Tibial artery (tissue), 4 donors: ENCODE data around the gene ABCC9.

ENCODE experiments used
- DNase-seq, 2 donors: peaks; one replicate each; pipeline ENCODE4 v3.0.0-alpha.2; 2019
- H3K27ac ChIP-seq, 2 donors: fragments of 200-600 bp; sonication (generic) in 1 of 2; 1 replicate in 1 of 2; 2 replicates in 1 of 2; pipeline ENCODE4 v1.5.1; 2018 to 2019; ENCODE audit warnings: mild to moderate bottlenecking in 1 of 2
- H3K27me3 ChIP-seq, 2 donors: fragments of 200-600 bp; sonication (generic) in 1 of 2; one replicate each; pipeline versions ENCODE4 v1.5.1 to v1.6.0; 2016 to 2019
- H3K36me3 ChIP-seq, 3 donors: fragments of 200-600 bp; sonication (generic) in 2 of 3; one replicate each; pipeline ENCODE4 v1.5.1; 2016 to 2019; ENCODE audit warnings: mild to moderate bottlenecking in 2 of 3
- H3K4me1 ChIP-seq, 4 donors: fragments of 200-600 bp; sonication (generic) in 2 of 4; 1 replicate in 3 of 4; 2 replicates in 1 of 4; pipeline ENCODE4 v1.5.1; 2016 to 2019
- H3K4me3 ChIP-seq, 2 donors: fragments of 200-600 bp; sonication (generic) in 1 of 2; 1 replicate in 1 of 2; 2 replicates in 1 of 2; pipeline ENCODE4 v1.5.1; 2018 to 2019; ENCODE audit warnings: mild to moderate bottlenecking in 2 of 2
- H3K9me3 ChIP-seq, 3 donors: fragments of 200-600 bp; sonication (generic) in 1 of 3; one replicate each; pipeline ENCODE4 v1.5.1; 2016 to 2019
- intact Hi-C: fragments of 100-400 bp; cut with DNase I; formaldehyde crosslinking; loops from one replicate; pipeline ENCODE4 v1.15.0; 2023; ENCODE audit warnings: low total_unique reads
- TF ChIP-seq, protein P1 (sequence below), 2 experiments: fragments of 200-600 bp in 1 of 2; fragments of 450-650 bp in 1 of 2; IDR thresholded peaks; one replicate each; pipeline ENCODE4 v1.5.1; 2017 to 2019; ENCODE audit warnings: antibody characterized with exemption in 2 of 2, mild to moderate bottlenecking in 1 of 2, moderate library complexity in 1 of 2

ABCC9 gene

DNA sequence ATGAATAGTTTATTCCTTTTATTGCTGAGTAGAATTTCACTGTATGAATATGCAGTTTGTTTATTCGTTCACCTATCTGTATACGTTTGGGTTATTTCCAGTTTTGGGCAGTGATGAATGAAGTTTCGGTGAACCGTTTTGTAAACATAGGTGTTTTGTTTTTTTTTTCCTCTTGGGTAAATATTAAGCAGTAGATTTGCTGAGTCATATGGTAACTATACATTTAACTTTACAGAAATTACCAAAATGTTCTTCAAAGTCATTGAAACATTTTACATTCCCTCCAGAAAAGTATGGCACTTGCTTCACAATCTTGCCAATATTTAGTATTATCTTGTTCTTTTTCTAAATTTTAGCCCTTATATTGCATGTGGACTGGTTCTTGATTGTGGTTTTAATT lies 3.8 kb upstream of the ABCC9 start:
- H3K9me3 ChIP-seq = peaks cover 0 to 15% (median 14%) of the 10 kb centered on the region in 3 donors

GRCh38 chr12:21942377-21942703 lies 1.1 kb upstream of the ABCC9 start:
- Histone ChIP-seq H3K36me3 (no peaks in the 10 kb centered on the region), H3K4me3 (peak overlapping the region; percentile 57 to 70), H3K27ac (peak overlapping the region; percentile 84 to 85), H3K9me3 (peaks cover 0 to 10% (median 8%) of the 10 kb centered on the region in 3 donors), H3K4me1 (peaks cover 0 to 10% (median 3%) of the 10 kb centered on the region in 4 donors), H3K27me3 (no peaks in the 10 kb centered on the region)
- DNase-seq = no peak
- TF ChIP-seq, protein P1, sequence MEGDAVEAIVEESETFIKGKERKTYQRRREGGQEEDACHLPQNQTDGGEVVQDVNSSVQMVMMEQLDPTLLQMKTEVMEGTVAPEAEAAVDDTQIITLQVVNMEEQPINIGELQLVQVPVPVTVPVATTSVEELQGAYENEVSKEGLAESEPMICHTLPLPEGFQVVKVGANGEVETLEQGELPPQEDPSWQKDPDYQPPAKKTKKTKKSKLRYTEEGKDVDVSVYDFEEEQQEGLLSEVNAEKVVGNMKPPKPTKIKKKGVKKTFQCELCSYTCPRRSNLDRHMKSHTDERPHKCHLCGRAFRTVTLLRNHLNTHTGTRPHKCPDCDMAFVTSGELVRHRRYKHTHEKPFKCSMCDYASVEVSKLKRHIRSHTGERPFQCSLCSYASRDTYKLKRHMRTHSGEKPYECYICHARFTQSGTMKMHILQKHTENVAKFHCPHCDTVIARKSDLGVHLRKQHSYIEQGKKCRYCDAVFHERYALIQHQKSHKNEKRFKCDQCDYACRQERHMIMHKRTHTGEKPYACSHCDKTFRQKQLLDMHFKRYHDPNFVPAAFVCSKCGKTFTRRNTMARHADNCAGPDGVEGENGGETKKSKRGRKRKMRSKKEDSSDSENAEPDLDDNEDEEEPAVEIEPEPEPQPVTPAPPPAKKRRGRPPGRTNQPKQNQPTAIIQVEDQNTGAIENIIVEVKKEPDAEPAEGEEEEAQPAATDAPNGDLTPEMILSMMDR (IDR thresholded peaks at IDR 0.05) = no peak
- intact Hi-C loops = loop anchor here (5.0 kb wide), 1 partner anchor 170 kb away; the partner anchor contains the start of gene KCNJ8

More for the DNA sequence above, 3.8 kb upstream of the ABCC9 start:
- Histone ChIP-seq H3K4me3 (no peak overlapping the region), H3K36me3 (no peaks in the 10 kb centered on the region), H3K27me3 (no peaks in the 10 kb centered on the region), H3K27ac (no peak overlapping the region), H3K4me1 (peaks cover 0 to 6% (median 0%) of the 10 kb centered on the region in 4 donors)
- DNase-seq = no peak
- TF ChIP-seq, protein P1 (IDR thresholded peaks at IDR 0.05) = no peak
- intact Hi-C loops = no loop called here

GRCh38 chr12:21941506-21942376 lies 515 bp upstream of the ABCC9 start:
- peaks cover 0 to 8% (median 6%) of the 10 kb centered on the region in 3 donors for H3K9me3 ChIP-seq
- intact Hi-C loops = loop anchor here (5.0 kb wide), 1 partner anchor 169 kb away; the partner anchor contains the start of gene KCNJ8
- TF ChIP-seq, protein P1 (IDR thresholded peaks at IDR 0.05) = peak; percentile 47 to 62
- H3K27me3 ChIP-seq = no peaks in the 10 kb centered on the region
- peak; percentile 58 to 77 for DNase-seq
- H3K4me3 ChIP-seq = peak overlapping the region; percentile 57 to 70
- peak overlapping the region; percentile 84 to 85 for H3K27ac ChIP-seq
- H3K4me1 ChIP-seq = peaks cover 0 to 10% (median 3%) of the 10 kb centered on the region in 4 donors
- H3K36me3 ChIP-seq = no peaks in the 10 kb centered on the region

- TF ChIP-seq, protein P1 (IDR thresholded peaks at IDR 0.05) = no peak
- Histone ChIP-seq H3K27ac (peak overlapping the region; percentile 45 to 84), H3K36me3 (no peaks in the 10 kb centered on the region), H3K4me1 (peaks cover 0 to 10% (median 3%) of the 10 kb centered on the region in 4 donors), H3K4me3 (peak overlapping the region; percentile 57 to 70), H3K27me3 (no peaks in the 10 kb centered on the region), H3K9me3 (no peaks in the 10 kb centered on the region)
- DNase-seq = no peak
- intact Hi-C loops = no loop called here
Observed at GRCh38 chr12:21939435-21939834, 1.8 kb downstream of the ABCC9 start.

DNA sequence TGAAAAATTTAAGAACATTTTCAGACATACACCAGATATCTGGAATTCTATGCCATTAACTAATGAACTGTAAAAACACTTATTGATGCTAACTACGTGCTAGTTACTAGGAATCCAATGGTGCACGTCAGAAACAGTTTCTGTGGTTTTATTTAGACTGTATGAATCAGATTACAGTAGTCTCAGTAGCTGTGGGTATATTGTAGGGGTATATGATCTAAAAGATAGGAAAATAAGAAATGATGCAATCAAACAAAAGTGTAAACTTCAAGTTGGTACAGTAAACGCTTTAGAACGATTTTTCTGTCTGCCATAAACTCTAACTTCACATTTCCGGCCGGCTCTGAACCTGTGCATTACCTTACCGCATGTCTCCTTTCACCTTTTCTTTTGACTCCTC lies 2.3 kb downstream of the ABCC9 start:
- no peaks in the 10 kb centered on the region for H3K36me3 ChIP-seq
- peaks cover 0 to 10% (median 3%) of the 10 kb centered on the region in 4 donors for H3K4me1 ChIP-seq
- intact Hi-C loops = no loop called here
- no peak for DNase-seq
- no peaks in the 10 kb centered on the region for H3K9me3 ChIP-seq
- H3K27ac ChIP-seq = peak overlapping the region in 1 of 2 donors; percentile 45
- TF ChIP-seq, protein P1 (IDR thresholded peaks at IDR 0.05) = no peak
- H3K4me3 ChIP-seq = peak overlapping the region; percentile 57 to 70
- H3K27me3 ChIP-seq = no peaks in the 10 kb centered on the region
